ENCODE measurements around the gene MAD1L1.

Gene MAD1L1

DNA sequence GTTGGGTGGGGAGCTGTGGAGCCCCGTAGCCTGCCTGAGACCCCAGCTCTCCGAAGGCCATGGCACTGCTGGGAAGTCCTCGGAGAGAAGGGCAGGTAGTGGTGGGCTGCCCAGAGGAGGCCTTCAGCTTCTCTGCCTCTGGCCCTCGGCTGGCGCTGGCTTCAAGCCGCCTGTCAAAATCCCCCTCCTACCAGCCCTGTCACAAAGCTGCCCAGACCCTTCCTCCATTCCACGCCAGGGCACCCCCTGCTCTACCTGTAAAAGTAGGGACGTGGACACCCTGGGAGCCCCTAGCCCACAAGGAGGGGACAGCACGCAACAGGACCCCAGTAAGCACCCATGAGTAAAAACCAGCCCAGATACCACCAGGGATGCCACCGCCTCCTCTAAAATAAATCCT, 31.6 kb downstream of the MAD1L1 start:
- ATAC-seq = no peak
- TF ChIP-seq, protein P1, sequence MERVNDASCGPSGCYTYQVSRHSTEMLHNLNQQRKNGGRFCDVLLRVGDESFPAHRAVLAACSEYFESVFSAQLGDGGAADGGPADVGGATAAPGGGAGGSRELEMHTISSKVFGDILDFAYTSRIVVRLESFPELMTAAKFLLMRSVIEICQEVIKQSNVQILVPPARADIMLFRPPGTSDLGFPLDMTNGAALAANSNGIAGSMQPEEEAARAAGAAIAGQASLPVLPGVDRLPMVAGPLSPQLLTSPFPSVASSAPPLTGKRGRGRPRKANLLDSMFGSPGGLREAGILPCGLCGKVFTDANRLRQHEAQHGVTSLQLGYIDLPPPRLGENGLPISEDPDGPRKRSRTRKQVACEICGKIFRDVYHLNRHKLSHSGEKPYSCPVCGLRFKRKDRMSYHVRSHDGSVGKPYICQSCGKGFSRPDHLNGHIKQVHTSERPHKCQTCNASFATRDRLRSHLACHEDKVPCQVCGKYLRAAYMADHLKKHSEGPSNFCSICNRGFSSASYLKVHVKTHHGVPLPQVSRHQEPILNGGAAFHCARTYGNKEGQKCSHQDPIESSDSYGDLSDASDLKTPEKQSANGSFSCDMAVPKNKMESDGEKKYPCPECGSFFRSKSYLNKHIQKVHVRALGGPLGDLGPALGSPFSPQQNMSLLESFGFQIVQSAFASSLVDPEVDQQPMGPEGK (CRISPR knock-in tag; IDR thresholded peaks at IDR 0.05; ENCODE audit: borderline replicate concordance) = no peak
- TF ChIP-seq PPARA (CRISPR knock-in tag; IDR thresholded peaks at IDR 0.05; ENCODE audit: borderline replicate concordance) = no peak
- no peak for TF ChIP-seq GLIS3 (CRISPR knock-in tag; IDR thresholded peaks at IDR 0.05)

DNA sequence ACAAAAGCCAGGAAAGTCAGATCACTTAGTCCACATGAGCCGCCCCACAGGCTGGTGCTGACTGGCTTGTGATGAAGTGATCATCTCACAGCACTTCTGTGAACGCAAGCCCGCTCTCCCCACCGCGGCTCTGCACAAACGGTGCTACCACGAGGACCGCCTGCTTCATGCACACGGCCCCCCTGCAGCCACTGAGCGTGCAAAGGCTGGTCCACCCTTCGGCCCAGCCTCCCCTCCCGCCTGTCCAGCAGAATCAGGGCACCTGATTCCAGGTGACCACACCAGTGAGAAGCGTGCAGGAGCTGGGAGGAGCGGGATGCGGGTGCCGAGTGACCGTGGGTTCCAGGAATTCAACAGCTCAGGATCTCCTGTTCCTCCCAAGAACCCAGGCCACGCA, 32.2 kb downstream of the MAD1L1 start:
- no peak for TF ChIP-seq ZC3H10 (CRISPR knock-in tag; IDR thresholded peaks at IDR 0.05)
- no peak for TF ChIP-seq TCF4 (CRISPR knock-in tag; IDR thresholded peaks at IDR 0.05; ENCODE audit: borderline replicate concordance)
- TF ChIP-seq ISL1 (CRISPR knock-in tag; IDR thresholded peaks at IDR 0.05) = no peak
- no peak for TF ChIP-seq ZFP30 (CRISPR knock-in tag; IDR thresholded peaks at IDR 0.05)
- TF ChIP-seq BACH2 (CRISPR knock-in tag; IDR thresholded peaks at IDR 0.05; ENCODE audit: borderline replicate concordance) = no peak
- TF ChIP-seq ZNF565 (CRISPR knock-in tag; conservative IDR thresholded peaks at IDR 0.05; ENCODE audit: low read depth) = no peak
- ATAC-seq = no peak

DNA sequence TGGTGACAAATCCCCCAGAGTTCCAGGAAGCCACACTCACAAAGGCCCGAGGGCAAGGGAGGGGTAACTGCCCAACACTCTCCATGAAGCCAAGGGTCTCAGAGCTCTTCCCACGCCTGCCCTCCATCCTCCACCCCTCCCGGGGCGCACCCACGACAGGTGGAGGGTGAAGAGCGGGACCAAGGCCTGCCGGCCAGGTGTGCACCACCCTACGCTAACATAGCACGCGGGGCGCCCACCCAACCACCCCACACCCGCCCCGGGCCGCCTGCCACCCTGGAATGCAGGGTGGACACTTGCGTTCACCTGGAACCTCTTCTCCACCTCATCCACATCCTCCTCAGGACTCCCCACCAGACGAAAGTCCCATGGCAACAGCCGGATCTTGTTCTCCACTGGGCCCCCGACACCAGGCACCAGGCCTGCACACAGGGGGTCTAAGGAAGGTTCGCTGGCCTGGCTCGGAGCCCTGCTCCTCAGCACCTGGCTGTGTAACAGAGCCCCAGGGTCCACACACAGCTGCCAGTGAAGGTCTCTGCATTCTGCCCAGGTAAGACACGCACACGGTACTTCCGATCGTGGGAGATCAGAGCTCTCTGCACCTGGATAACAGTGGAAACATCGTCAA, 32.7 kb downstream of the MAD1L1 start:
- no peak for ATAC-seq
- TF ChIP-seq ZNF8 (CRISPR knock-in tag; IDR thresholded peaks at IDR 0.05) = no peak
- TF ChIP-seq PPARA (CRISPR knock-in tag; IDR thresholded peaks at IDR 0.05; ENCODE audit: borderline replicate concordance) = no peak
- TF ChIP-seq CSDC2 (CRISPR knock-in tag; IDR thresholded peaks at IDR 0.05) = no peak
- TF ChIP-seq, protein P2, sequence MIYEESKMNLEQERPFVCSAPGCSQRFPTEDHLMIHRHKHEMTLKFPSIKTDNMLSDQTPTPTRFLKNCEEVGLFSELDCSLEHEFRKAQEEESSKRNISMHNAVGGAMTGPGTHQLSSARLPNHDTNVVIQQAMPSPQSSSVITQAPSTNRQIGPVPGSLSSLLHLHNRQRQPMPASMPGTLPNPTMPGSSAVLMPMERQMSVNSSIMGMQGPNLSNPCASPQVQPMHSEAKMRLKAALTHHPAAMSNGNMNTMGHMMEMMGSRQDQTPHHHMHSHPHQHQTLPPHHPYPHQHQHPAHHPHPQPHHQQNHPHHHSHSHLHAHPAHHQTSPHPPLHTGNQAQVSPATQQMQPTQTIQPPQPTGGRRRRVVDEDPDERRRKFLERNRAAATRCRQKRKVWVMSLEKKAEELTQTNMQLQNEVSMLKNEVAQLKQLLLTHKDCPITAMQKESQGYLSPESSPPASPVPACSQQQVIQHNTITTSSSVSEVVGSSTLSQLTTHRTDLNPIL (CRISPR knock-in tag; IDR thresholded peaks at IDR 0.05; ENCODE audit: low read depth) = no peak
- TF ChIP-seq, protein P3, sequence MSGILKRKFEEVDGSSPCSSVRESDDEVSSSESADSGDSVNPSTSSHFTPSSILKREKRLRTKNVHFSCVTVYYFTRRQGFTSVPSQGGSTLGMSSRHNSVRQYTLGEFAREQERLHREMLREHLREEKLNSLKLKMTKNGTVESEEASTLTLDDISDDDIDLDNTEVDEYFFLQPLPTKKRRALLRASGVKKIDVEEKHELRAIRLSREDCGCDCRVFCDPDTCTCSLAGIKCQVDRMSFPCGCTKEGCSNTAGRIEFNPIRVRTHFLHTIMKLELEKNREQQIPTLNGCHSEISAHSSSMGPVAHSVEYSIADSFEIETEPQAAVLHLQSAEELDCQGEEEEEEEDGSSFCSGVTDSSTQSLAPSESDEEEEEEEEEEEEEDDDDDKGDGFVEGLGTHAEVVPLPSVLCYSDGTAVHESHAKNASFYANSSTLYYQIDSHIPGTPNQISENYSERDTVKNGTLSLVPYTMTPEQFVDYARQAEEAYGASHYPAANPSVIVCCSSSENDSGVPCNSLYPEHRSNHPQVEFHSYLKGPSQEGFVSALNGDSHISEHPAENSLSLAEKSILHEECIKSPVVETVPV (CRISPR knock-in tag; IDR thresholded peaks at IDR 0.05) = no peak
- TF ChIP-seq GLIS3 (CRISPR knock-in tag; IDR thresholded peaks at IDR 0.05) = no peak
- no peak for TF ChIP-seq RARB (CRISPR knock-in tag; IDR thresholded peaks at IDR 0.05)
- TF ChIP-seq ESRRG (CRISPR knock-in tag; IDR thresholded peaks at IDR 0.05) = no peak
- no peak for TF ChIP-seq BACH2 (CRISPR knock-in tag; IDR thresholded peaks at IDR 0.05; ENCODE audit: borderline replicate concordance)
- TF ChIP-seq SNAI2 (CRISPR knock-in tag; IDR thresholded peaks at IDR 0.05) = no peak
- TF ChIP-seq TCF4 (CRISPR knock-in tag; IDR thresholded peaks at IDR 0.05; ENCODE audit: borderline replicate concordance) = no peak
- no peak for TF ChIP-seq ZC3H10 (CRISPR knock-in tag; IDR thresholded peaks at IDR 0.05)
- no peak for TF ChIP-seq ZFP3 (CRISPR knock-in tag; IDR thresholded peaks at IDR 0.05)

DNA sequence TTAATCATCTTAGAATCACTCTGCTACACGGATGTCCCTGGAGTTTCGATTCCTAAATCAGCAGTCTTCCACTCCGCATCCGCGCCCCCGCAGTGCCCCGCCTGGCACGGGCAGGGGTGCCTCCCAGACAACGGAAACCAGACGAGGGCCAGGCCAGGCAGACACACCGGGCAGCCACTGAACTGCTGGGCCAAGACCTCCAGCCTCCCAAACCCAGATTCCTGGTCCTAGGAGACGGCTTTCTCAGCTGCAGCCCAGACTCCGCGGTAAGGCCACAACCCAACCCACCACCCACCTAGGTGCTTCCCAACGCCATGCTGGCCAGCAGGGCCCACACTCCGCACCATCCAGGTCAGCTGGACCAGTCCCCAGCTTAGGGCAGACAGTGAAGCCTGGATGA, 33.2 kb downstream of the MAD1L1 start:
- ATAC-seq = no peak
- TF ChIP-seq ZFP30 (CRISPR knock-in tag; IDR thresholded peaks at IDR 0.05) (no peak), TCF4 (CRISPR knock-in tag; IDR thresholded peaks at IDR 0.05; ENCODE audit: borderline replicate concordance) (no peak), ZNF565 (CRISPR knock-in tag; conservative IDR thresholded peaks at IDR 0.05; ENCODE audit: low read depth) (no peak), ISL1 (CRISPR knock-in tag; IDR thresholded peaks at IDR 0.05) (no peak), ESRRG (CRISPR knock-in tag; IDR thresholded peaks at IDR 0.05) (no peak), OSR1 (CRISPR knock-in tag; IDR thresholded peaks at IDR 0.05) (no peak), GLIS3 (CRISPR knock-in tag; IDR thresholded peaks at IDR 0.05) (no peak), ZC3H10 (CRISPR knock-in tag; IDR thresholded peaks at IDR 0.05) (no peak), SNAI2 (CRISPR knock-in tag; IDR thresholded peaks at IDR 0.05) (no peak), TOX (CRISPR knock-in tag; IDR thresholded peaks at IDR 0.05; ENCODE audit: borderline replicate concordance) (no peak), RARB (CRISPR knock-in tag; IDR thresholded peaks at IDR 0.05) (no peak), CSDC2 (CRISPR knock-in tag; IDR thresholded peaks at IDR 0.05) (no peak), ZNF70 (CRISPR knock-in tag; IDR thresholded peaks at IDR 0.05) (no peak), ZFP3 (CRISPR knock-in tag; IDR thresholded peaks at IDR 0.05) (no peak)
- TF ChIP-seq, protein P2 (CRISPR knock-in tag; IDR thresholded peaks at IDR 0.05; ENCODE audit: low read depth) = no peak
- TF ChIP-seq, protein P4, sequence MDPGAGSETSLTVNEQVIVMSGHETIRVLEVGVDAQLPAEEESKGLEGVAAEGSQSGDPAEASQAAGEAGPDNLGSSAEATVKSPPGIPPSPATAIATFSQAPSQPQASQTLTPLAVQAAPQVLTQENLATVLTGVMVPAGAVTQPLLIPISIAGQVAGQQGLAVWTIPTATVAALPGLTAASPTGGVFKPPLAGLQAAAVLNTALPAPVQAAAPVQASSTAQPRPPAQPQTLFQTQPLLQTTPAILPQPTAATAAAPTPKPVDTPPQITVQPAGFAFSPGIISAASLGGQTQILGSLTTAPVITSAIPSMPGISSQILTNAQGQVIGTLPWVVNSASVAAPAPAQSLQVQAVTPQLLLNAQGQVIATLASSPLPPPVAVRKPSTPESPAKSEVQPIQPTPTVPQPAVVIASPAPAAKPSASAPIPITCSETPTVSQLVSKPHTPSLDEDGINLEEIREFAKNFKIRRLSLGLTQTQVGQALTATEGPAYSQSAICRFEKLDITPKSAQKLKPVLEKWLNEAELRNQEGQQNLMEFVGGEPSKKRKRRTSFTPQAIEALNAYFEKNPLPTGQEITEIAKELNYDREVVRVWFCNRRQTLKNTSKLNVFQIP (CRISPR knock-in tag; IDR thresholded peaks at IDR 0.05; ENCODE audit: borderline replicate concordance, low read depth) = no peak
- TF ChIP-seq, protein P1 (CRISPR knock-in tag; IDR thresholded peaks at IDR 0.05; ENCODE audit: borderline replicate concordance) = no peak
- TF ChIP-seq, protein P3 (CRISPR knock-in tag; IDR thresholded peaks at IDR 0.05) = no peak

All from SK-N-SH treated with all-trans-retinoic acid at 6 μM for 48 hours (cell line).